Right atrium auricular region (tissue), 2 donors: ENCODE measurements around the gene CALN1. TPM values are rescaled to one million over a fixed set of nuclear protein-coding genes. Genes with fewer than 3 reads are reported as not detected.

Experiments used
- DNase-seq: peaks from one replicate; pipeline ENCODE4 v3.0.0-alpha.2; 2019; ENCODE audit warnings: low spot score
- H3K27ac ChIP-seq, 2 donors: fragments of 200-600 bp; sonication (generic); 1 replicate in 1 of 2; 2 replicates in 1 of 2; pipeline ENCODE4 v1.5.1; 2016 to 2019
- H3K27me3 ChIP-seq, 2 donors: fragments of 200-600 bp; sonication (generic); one replicate each; pipeline versions ENCODE4 v1.5.1 to v1.6.0; 2017 to 2019
- H3K36me3 ChIP-seq: fragments of 200-600 bp; sonication (generic); one replicate; pipeline ENCODE4 v1.5.1; 2016
- H3K4me1 ChIP-seq, 2 donors: fragments of 200-600 bp; sonication (generic); one replicate each; pipeline versions ENCODE4 v1.5.1 to v1.6.0; 2017 to 2019
- H3K4me3 ChIP-seq, 2 donors: fragments of 200-600 bp; sonication (generic); 1 replicate in 1 of 2; 2 replicates in 1 of 2; pipeline ENCODE4 v1.5.1; 2017 to 2019; ENCODE audit warnings: mild to moderate bottlenecking in 1 of 2, moderate library complexity in 1 of 2
- H3K9me3 ChIP-seq, 2 donors: fragments of 200-600 bp; sonication (generic); one replicate each; pipeline ENCODE4 v1.5.1; 2019
- total RNA-seq, 2 donors: library from RNA; depleted of rRNA; stranded (reverse); fragments of >200 nt; gene quantifications; one replicate each; pipeline ENCODE4 v1.1.0, GENCODE V29; 2016
- TF ChIP-seq, protein P1 (sequence below), 2 donors: fragments of 200-600 bp; sonication (generic); IDR thresholded peaks; one replicate each; pipeline ENCODE4 v1.5.1; 2019; ENCODE audit warnings: antibody characterized with exemption in 2 of 2

CALN1 gene
- total RNA-seq, 2 donors from 2014 or later, result not detected

DNA sequence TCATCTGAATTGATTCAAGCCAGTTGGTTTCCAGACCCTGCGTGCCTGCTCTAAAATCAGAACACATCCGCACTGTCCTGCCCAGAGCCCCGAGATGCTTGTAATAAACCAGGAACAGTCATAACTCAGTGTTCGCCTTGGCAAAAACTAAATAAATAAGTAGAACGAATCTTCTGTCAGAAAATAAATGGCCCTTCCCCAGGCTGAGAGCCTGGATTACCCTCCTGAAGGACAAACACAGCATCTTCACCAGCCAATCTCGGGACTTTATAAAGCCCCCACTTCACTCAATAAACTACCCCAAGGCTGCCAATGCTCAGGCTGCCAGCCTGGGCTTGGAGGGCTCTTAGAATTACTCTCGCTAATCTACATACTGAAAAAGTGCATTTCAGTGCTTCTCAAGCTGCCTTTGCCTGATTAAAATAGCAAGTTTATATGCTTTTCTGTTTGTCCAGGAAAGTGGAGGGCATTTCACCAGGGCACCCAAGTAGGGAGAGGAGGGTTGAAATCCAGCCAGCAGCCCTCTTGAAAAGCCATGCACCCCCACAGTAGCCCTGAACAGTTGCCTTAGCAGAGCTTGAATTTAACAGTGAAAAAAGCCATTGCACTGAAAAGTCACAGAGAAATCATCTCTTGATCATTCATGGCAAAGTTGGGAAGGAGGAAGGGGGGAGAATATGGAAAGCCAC is 136.6 kb downstream of the CALN1 start:
- TF ChIP-seq, protein P1, sequence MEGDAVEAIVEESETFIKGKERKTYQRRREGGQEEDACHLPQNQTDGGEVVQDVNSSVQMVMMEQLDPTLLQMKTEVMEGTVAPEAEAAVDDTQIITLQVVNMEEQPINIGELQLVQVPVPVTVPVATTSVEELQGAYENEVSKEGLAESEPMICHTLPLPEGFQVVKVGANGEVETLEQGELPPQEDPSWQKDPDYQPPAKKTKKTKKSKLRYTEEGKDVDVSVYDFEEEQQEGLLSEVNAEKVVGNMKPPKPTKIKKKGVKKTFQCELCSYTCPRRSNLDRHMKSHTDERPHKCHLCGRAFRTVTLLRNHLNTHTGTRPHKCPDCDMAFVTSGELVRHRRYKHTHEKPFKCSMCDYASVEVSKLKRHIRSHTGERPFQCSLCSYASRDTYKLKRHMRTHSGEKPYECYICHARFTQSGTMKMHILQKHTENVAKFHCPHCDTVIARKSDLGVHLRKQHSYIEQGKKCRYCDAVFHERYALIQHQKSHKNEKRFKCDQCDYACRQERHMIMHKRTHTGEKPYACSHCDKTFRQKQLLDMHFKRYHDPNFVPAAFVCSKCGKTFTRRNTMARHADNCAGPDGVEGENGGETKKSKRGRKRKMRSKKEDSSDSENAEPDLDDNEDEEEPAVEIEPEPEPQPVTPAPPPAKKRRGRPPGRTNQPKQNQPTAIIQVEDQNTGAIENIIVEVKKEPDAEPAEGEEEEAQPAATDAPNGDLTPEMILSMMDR (IDR thresholded peaks at IDR 0.05), result no peak
- no peak for DNase-seq
- no peak overlapping the region for H3K4me3 ChIP-seq
- H3K9me3 ChIP-seq, result peaks cover 0 to 10% of the 10 kb centered on the region in 2 donors
- no peaks in the 10 kb centered on the region for H3K36me3 ChIP-seq
- H3K27ac ChIP-seq, result no peak overlapping the region
- H3K27me3 ChIP-seq, result no peaks in the 10 kb centered on the region
- no peaks in the 10 kb centered on the region for H3K4me1 ChIP-seq

DNA sequence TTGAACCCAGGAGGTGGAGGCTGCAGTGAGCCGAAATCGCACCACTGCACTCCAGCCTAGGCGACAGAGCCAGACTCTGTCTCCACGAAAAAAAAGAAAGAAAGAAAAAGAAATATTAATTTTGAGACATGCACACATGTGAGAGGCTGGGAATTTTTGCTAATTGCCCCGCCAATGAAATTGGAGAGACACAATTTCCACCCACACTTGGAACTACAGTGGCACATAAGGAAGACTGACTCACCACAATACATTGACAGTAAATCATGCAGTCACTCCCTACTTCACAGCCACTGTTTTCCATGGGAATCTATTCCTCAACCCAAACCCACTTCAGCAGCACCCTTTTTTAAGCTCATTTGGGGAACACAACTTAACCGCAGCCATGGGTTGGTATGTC is 139.7 kb downstream of the CALN1 start:
- H3K4me1 ChIP-seq, result no peaks in the 10 kb centered on the region
- H3K27me3 ChIP-seq, result no peaks in the 10 kb centered on the region
- H3K9me3 ChIP-seq, result peaks cover 0 to 22% of the 10 kb centered on the region in 2 donors
- DNase-seq, result no peak
- no peak overlapping the region for H3K27ac ChIP-seq
- H3K36me3 ChIP-seq, result no peaks in the 10 kb centered on the region
- no peak overlapping the region for H3K4me3 ChIP-seq
- TF ChIP-seq, protein P1 (IDR thresholded peaks at IDR 0.05), result no peak

DNA sequence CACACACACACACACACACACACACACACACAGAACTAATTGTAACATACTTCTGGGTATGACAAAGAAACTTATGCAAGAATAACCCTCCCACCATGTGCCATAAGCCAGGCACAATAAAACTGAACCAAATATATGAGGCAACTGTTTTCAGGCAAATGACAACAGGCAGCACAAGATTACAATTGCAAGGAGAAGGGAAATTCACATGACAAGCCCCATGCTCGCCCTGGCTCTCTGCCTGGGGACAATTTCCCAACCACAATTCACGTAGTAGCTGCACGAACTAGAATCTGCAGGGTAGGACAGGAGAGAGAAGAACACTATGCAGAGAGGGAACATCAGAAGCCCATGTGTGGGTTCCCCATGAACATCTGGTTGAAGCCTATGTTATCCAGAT is 143.3 kb downstream of the CALN1 start:
- TF ChIP-seq, protein P1 (IDR thresholded peaks at IDR 0.05), result no peak
- Histone ChIP-seq H3K4me1 (no peaks in the 10 kb centered on the region), H3K36me3 (no peaks in the 10 kb centered on the region), H3K27me3 (no peaks in the 10 kb centered on the region), H3K4me3 (no peak overlapping the region), H3K9me3 (peaks cover 0 to 12% of the 10 kb centered on the region in 2 donors), H3K27ac (no peak overlapping the region)
- DNase-seq, result no peak

DNA sequence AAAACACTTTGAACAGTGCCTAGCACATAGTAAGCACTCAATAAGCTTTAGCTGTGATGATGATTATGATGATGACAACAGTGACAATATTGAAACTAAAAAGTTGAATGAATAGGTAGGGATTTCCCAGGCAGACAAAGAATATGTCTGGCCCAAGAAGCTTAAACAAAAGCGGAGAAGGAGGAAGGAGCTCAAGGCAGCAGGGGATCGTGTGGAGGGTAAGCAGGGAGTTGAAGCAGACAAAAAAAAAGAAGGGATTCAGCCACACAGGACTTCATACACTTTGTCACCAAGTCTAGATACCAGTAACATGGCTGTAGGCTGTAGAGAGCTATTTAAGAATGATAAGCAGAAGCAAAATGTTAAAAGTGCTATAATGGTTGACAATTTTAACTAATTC is 144.0 kb downstream of the CALN1 start:
- H3K36me3 ChIP-seq, result no peaks in the 10 kb centered on the region
- no peaks in the 10 kb centered on the region for H3K4me1 ChIP-seq
- H3K4me3 ChIP-seq, result no peak overlapping the region
- TF ChIP-seq, protein P1 (IDR thresholded peaks at IDR 0.05), result no peak
- H3K27me3 ChIP-seq, result no peaks in the 10 kb centered on the region
- H3K27ac ChIP-seq, result no peak overlapping the region
- H3K9me3 ChIP-seq, result peaks cover 0 to 12% of the 10 kb centered on the region in 2 donors
- DNase-seq, result no peak

DNA sequence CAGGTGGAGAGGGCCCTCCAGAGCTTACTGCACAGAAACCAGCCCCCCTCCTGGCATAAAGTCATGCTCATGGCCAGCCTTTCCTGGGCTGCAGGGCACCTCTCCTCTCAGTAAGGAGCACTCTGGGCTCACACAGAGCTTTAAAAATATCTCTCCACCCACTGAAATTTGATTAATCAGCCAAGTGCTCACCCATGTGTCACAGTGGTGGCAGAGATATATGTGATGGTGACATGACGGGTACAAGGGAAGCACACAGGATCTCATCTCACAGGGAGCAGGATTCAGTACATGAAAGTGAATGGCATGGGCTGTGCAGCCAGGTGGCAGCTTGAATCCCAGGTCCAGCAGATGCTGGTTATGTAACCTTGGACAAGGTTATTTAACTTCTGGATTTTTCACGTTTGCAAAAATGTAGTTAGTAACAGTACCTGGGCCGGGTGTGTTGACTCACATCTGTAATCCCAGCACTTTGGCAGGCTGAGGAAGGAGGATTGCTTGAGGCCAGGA is 144.8 kb downstream of the CALN1 start:
- no peak overlapping the region for H3K4me3 ChIP-seq
- no peaks in the 10 kb centered on the region for H3K4me1 ChIP-seq
- H3K27ac ChIP-seq, result no peak overlapping the region
- no peaks in the 10 kb centered on the region for H3K36me3 ChIP-seq
- H3K27me3 ChIP-seq, result no peaks in the 10 kb centered on the region
- DNase-seq, result no peak
- peaks cover 0 to 12% of the 10 kb centered on the region in 2 donors for H3K9me3 ChIP-seq
- TF ChIP-seq, protein P1 (IDR thresholded peaks at IDR 0.05), result no peak

DNA sequence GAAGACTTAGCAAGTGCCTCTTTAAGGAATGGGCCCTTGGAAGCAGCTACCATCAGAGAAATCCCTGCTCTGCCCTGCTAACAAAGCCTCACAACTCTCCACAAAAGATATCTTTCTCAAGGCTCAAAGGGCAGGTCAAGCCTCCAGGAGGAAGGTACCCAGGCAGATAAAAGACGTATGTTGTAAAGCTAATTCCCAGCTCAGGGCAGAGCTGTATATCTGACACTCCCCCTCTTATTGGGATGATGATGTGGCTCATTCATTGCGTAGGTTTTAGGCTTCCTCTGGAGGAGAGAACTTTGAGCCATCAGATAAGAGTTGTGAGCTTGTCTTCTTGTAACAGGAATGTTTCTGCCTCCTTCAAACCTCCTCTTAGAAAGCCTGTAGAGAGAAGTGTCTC is 145.4 kb downstream of the CALN1 start:
- H3K4me3 ChIP-seq, result no peak overlapping the region
- TF ChIP-seq, protein P1 (IDR thresholded peaks at IDR 0.05), result no peak
- no peaks in the 10 kb centered on the region for H3K27me3 ChIP-seq
- no peak for DNase-seq
- no peaks in the 10 kb centered on the region for H3K36me3 ChIP-seq
- H3K9me3 ChIP-seq, result peaks cover 0 to 12% of the 10 kb centered on the region in 2 donors
- no peaks in the 10 kb centered on the region for H3K4me1 ChIP-seq
- no peak overlapping the region for H3K27ac ChIP-seq
